ENCODE measurements around the gene ATP5MC2. TPM values are rescaled to one million over a fixed set of nuclear protein-coding genes. Genes with fewer than 3 reads are reported as not detected.
"Not testable (repeated sequence)": the region's sequence is repeated elsewhere in the genome, so short reads cannot be mapped to it uniquely, and the experiment has no call there.

ATP5MC2 gene
- total RNA-seq, 1 donor from 2014 or later: 283 TPM

DNA sequence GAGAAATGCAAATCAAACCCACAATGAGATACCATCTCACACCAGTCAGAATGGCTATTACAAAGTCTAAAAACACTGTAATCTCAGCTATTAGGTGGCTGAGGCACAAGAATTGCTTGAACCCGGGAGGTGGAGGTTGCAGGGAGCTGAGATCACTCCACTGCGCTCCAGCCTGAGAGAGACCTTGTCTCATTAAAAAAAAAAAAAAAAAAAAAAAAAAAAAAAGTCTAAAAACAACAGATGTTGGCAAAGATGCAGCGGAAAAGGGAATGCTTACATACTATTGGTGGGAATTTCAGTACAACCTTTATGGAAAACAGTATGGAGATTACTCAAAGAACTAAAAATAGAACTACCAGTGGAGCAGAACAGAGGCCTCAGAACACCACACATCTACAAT, 30.7 kb downstream of the ATP5MC2 start:
- no peak for DNase-seq
- H3K4me3 Mint-ChIP-seq (ENCODE audit: unreplicated experiment): no peak overlapping the region
- peaks cover 3% of the 10 kb centered on the region for H3K4me1 Mint-ChIP-seq (ENCODE audit: low read depth, unreplicated experiment)
- TF ChIP-seq, protein P1, sequence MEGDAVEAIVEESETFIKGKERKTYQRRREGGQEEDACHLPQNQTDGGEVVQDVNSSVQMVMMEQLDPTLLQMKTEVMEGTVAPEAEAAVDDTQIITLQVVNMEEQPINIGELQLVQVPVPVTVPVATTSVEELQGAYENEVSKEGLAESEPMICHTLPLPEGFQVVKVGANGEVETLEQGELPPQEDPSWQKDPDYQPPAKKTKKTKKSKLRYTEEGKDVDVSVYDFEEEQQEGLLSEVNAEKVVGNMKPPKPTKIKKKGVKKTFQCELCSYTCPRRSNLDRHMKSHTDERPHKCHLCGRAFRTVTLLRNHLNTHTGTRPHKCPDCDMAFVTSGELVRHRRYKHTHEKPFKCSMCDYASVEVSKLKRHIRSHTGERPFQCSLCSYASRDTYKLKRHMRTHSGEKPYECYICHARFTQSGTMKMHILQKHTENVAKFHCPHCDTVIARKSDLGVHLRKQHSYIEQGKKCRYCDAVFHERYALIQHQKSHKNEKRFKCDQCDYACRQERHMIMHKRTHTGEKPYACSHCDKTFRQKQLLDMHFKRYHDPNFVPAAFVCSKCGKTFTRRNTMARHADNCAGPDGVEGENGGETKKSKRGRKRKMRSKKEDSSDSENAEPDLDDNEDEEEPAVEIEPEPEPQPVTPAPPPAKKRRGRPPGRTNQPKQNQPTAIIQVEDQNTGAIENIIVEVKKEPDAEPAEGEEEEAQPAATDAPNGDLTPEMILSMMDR (IDR thresholded peaks at IDR 0.05; ENCODE audit: partially characterized antibody, unreplicated experiment): no peak
- no peak overlapping the region for H3K27ac Mint-ChIP-seq (ENCODE audit: unreplicated experiment)
- peaks cover 4% of the 10 kb centered on the region for H3K9me3 Mint-ChIP-seq (ENCODE audit: unreplicated experiment)
- H3K36me3 Mint-ChIP-seq (ENCODE audit: unreplicated experiment): no peaks in the 10 kb centered on the region
- H3K27me3 Mint-ChIP-seq (ENCODE audit: unreplicated experiment): no peaks in the 10 kb centered on the region

DNA sequence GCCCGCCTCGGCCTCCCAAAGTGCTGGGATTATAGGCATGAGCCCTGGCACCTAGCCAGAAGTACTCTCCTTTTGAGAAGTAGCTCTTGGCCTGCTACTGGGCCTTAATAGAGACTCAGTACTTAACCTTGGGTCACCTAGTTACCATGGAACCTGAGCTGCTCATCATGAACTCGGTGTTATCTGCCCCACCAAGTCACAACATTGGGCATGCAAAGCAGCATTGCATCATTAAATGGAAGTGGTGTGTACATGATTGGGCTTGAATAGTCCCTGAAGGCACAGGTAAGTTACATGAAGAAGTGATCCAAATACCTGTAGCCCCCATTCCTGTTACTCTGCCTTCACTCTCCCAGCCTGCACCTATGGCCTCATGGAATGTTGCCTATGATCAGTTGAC, 31.8 kb downstream of the ATP5MC2 start:
- peaks cover 2% of the 10 kb centered on the region for H3K9me3 Mint-ChIP-seq (ENCODE audit: unreplicated experiment)
- no peak overlapping the region for H3K4me3 Mint-ChIP-seq (ENCODE audit: unreplicated experiment)
- H3K27ac Mint-ChIP-seq (ENCODE audit: unreplicated experiment): no peak overlapping the region
- no peaks in the 10 kb centered on the region for H3K27me3 Mint-ChIP-seq (ENCODE audit: unreplicated experiment)
- H3K36me3 Mint-ChIP-seq (ENCODE audit: unreplicated experiment): no peaks in the 10 kb centered on the region
- no peak for DNase-seq
- peaks cover 1% of the 10 kb centered on the region for H3K4me1 Mint-ChIP-seq (ENCODE audit: low read depth, unreplicated experiment)
- TF ChIP-seq, protein P1 (IDR thresholded peaks at IDR 0.05; ENCODE audit: partially characterized antibody, unreplicated experiment): no peak

DNA sequence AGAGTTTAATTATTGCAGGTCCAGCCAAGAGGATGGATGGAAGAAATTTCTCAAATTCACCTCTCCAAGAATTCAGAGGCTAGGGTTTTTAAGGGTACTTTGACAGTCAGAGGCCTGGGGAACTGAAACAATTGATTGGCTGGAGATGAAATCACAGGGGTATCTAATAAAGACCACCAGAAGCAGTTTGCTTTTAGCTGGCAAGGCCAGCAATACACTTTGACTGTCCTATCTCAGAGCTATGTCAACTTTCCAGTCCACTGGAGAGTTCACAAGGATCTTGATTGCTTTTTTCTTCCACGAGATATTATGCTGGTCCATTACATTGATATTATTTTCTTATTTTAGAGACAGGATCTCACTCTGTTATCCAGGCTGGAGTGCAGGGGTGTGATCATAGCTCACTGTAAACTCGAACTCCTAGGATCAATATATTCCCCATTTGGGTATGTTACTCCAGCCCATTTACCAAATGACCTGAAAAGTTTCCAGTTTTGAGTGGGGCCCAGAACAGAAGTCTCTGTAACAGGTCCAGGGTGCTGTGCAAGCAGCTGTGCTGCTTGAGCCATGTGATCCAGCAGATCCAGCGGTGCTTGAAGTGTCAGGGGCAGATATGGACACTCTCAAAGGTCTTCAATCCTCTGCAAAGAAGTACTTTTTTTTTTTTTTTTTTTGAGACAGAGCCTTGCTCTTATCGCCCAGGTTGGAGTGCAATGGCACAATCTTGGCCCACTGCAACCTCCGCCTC, 32.5 kb downstream of the ATP5MC2 start:
- Mint-ChIP-seq H3K36me3 (ENCODE audit: unreplicated experiment) (no peaks in the 10 kb centered on the region), H3K9me3 (ENCODE audit: unreplicated experiment) (peaks cover 2% of the 10 kb centered on the region), H3K27ac (ENCODE audit: unreplicated experiment) (no peak overlapping the region), H3K4me3 (ENCODE audit: unreplicated experiment) (no peak overlapping the region), H3K4me1 (ENCODE audit: low read depth, unreplicated experiment) (peaks cover 1% of the 10 kb centered on the region), H3K27me3 (ENCODE audit: unreplicated experiment) (no peaks in the 10 kb centered on the region)
- DNase-seq: no peak
- TF ChIP-seq, protein P1 (IDR thresholded peaks at IDR 0.05; ENCODE audit: partially characterized antibody, unreplicated experiment): no peak

DNA sequence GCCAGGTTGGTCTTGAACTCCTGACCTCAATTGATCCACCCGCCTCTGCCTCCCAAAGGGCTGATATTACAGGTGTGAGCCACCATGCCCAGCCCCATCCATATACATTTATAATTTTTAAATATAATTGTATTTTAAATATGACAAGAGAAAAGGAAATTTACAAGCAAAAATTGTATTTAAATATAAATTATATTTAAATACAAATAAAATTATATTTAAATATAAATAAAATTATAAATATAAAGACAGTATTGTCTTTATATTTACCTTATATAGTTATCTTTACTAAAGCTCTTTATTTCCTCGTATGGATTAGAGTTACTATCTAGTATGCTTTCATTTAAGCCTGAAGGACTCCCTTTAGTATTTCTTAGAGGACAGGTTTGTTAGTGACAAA, 37.8 kb downstream of the ATP5MC2 start:
- DNase-seq: no peak
- H3K36me3 Mint-ChIP-seq (ENCODE audit: unreplicated experiment): no peaks in the 10 kb centered on the region
- H3K4me1 Mint-ChIP-seq (ENCODE audit: low read depth, unreplicated experiment): no peaks in the 10 kb centered on the region
- H3K4me3 Mint-ChIP-seq (ENCODE audit: unreplicated experiment): no peak overlapping the region
- TF ChIP-seq, protein P1 (IDR thresholded peaks at IDR 0.05; ENCODE audit: partially characterized antibody, unreplicated experiment): no peak
- H3K27me3 Mint-ChIP-seq (ENCODE audit: unreplicated experiment): no peaks in the 10 kb centered on the region
- no peaks in the 10 kb centered on the region for H3K9me3 Mint-ChIP-seq (ENCODE audit: unreplicated experiment)
- no peak overlapping the region for H3K27ac Mint-ChIP-seq (ENCODE audit: unreplicated experiment)

DNA sequence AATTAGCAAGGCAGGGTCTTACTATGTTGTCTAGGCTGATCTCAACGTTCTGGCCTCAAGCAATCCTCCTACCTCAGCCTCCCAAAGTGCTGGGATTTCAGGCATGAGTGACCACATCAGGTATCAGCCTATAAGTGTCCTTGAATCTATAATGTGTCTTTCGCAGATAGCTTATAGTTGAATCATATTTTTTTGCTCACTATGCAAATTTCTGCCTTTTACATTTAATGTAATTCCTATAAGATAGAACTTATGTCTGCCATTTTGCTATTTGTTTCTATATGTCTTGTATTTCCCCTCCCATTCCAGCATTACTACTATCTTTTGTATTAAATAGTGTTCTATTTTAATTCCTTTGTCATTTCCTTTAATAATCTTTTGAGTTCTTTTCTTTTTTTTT, 39.2 kb downstream of the ATP5MC2 start:
- H3K4me3 Mint-ChIP-seq (ENCODE audit: unreplicated experiment): no peak overlapping the region

DNA sequence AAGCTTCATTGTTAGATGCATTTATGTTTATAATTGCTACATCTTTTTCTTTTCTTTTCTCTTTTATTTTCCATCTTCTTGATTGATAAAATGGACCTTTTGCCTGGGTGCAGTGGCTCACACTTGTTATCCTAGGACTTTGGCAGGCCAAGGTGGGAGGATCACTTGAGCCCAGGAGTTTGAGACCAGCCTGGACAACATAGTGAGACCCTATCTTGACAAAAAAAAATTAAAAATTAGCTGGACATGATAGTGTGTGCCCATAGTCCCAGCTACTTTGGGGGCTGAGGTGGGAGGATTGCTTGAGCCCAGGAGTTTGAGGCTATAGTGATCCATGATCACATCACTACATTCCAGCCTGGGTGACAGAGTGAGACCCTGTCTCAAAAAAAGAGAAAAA, 40.2 kb downstream of the ATP5MC2 start:
- not testable (repeated sequence) for DNase-seq; H3K36me3 Mint-ChIP-seq (ENCODE audit: unreplicated experiment); H3K4me1 Mint-ChIP-seq (ENCODE audit: low read depth, unreplicated experiment); H3K27ac Mint-ChIP-seq (ENCODE audit: unreplicated experiment); H3K27me3 Mint-ChIP-seq (ENCODE audit: unreplicated experiment); H3K9me3 Mint-ChIP-seq (ENCODE audit: unreplicated experiment); H3K4me3 Mint-ChIP-seq (ENCODE audit: unreplicated experiment)

More for the DNA sequence above, 39.2 kb downstream of the ATP5MC2 start:
- TF ChIP-seq, protein P1 (IDR thresholded peaks at IDR 0.05; ENCODE audit: partially characterized antibody, unreplicated experiment): no peak
- no peaks in the 10 kb centered on the region for H3K9me3 Mint-ChIP-seq (ENCODE audit: unreplicated experiment)
- H3K36me3 Mint-ChIP-seq (ENCODE audit: unreplicated experiment): no peaks in the 10 kb centered on the region
- no peak for DNase-seq
- H3K4me1 Mint-ChIP-seq (ENCODE audit: low read depth, unreplicated experiment): no peaks in the 10 kb centered on the region
- H3K27me3 Mint-ChIP-seq (ENCODE audit: unreplicated experiment): no peaks in the 10 kb centered on the region
- H3K27ac Mint-ChIP-seq (ENCODE audit: unreplicated experiment): no peak overlapping the region
